NCI-H82 treated with DMSO at 0.1 percent for 48 hours (cell line): ENCODE measurements around the gene UAP1L1.
"Not testable (repeated sequence)": the region's sequence is repeated elsewhere in the genome, so short reads cannot be mapped to it uniquely, and the experiment has no call there.

Experiments
- DNase-seq: peaks from one replicate; lab custom pipeline; 2025; ENCODE audit not compliant: unreplicated experiment; lab: John Stamatoyannopoulos, UW

The UAP1L1 gene

GRCh38 chr9:137113385-137114159 is 36.3 kb downstream of the UAP1L1 start:
- no peak for DNase-seq

- no peak for DNase-seq
Measured at GRCh38 chr9:137114220-137114612, 36.9 kb downstream of the UAP1L1 start.

- no peak for DNase-seq
Measured at GRCh38 chr9:137114613-137115393, 37.5 kb downstream of the UAP1L1 start, which contains the start of gene DPP7. Gene DPP7, minus strand, starts transcription at chr9:137114733. Its CDS starts 20 bp downstream, at chr9:137114713.

GRCh38 chr9:137115394-137116026 is 38.2 kb downstream of the UAP1L1 start:
- DNase-seq, result no peak

GRCh38 chr9:137116027-137116507 is 38.8 kb downstream of the UAP1L1 start:
- no peak for DNase-seq

- no peak for DNase-seq
Measured at GRCh38 chr9:137116728-137117127, 39.4 kb downstream of the UAP1L1 start.

GRCh38 chr9:137117269-137117731 is 40.0 kb downstream of the UAP1L1 start:
- no peak for DNase-seq

- DNase-seq, result not testable (repeated sequence)
Measured at GRCh38 chr9:137118092-137118603, 40.8 kb downstream of the UAP1L1 start.

- DNase-seq, result not testable (repeated sequence)
Measured at GRCh38 chr9:137121927-137122795, 44.8 kb downstream of the UAP1L1 start.

- DNase-seq, result not testable (repeated sequence)
Measured at GRCh38 chr9:137122796-137123467, 45.6 kb downstream of the UAP1L1 start.

GRCh38 chr9:137123468-137123837 is 46.1 kb downstream of the UAP1L1 start:
- DNase-seq, result no peak

GRCh38 chr9:137123952-137124462 is 46.7 kb downstream of the UAP1L1 start:
- not testable (repeated sequence) for DNase-seq

GRCh38 chr9:137126786-137127185 is 49.5 kb downstream of the UAP1L1 start:
- no peak for DNase-seq

GRCh38 chr9:137127301-137128157 is 50.2 kb downstream of the UAP1L1 start:
- DNase-seq, result no peak

- no peak for DNase-seq
Measured at GRCh38 chr9:137128158-137128861, 51.0 kb downstream of the UAP1L1 start.

- no peak for DNase-seq
Measured at GRCh38 chr9:137128862-137129455, 51.6 kb downstream of the UAP1L1 start.

- peak; percentile 37 for DNase-seq
Measured at GRCh38 chr9:137129456-137130175, 52.3 kb downstream of the UAP1L1 start.
